ENCODE results near the gene TBC1D22A. TPM values are rescaled to one million over a fixed set of nuclear protein-coding genes. Genes with fewer than 3 reads are reported as not detected.

TBC1D22A gene
- total RNA-seq, 1 donor from 2014 or later: 24.2 TPM

GRCh38 chr22:46863794-46864193 is 101.3 kb downstream of the TBC1D22A start:
- DNase-seq (ENCODE audit: low read depth): no peak
- no peak overlapping the region for H3K4me3 Mint-ChIP-seq (ENCODE audit: unreplicated experiment)
- FAIRE-seq: no peak

GRCh38 chr22:46864314-46865051 is 102.0 kb downstream of the TBC1D22A start:
- Histone ChIP-seq H3K36me3 (ENCODE audit: insufficient read depth, low read length) (no peaks in the 10 kb centered on the region), H3K27ac (ENCODE audit: low read depth, low read length) (no peak overlapping the region), H4K20me1 (ENCODE audit: insufficient read depth, low read length) (peaks cover 32% of the 10 kb centered on the region), H3K9ac (ENCODE audit: low read length) (no peak overlapping the region), H2AFZ (ENCODE audit: low read depth, low read length) (no peak overlapping the region), H3K4me1 (ENCODE audit: insufficient read depth, low read length) (peaks cover 14% of the 10 kb centered on the region), H3K4me2 (ENCODE audit: low read length) (no peak overlapping the region), H3K4me3 (ENCODE audit: insufficient read depth, low read depth, low read length) (no peak overlapping the region), H3K27me3 (ENCODE audit: insufficient read depth, low read length) (no peaks in the 10 kb centered on the region), H3K79me2 (ENCODE audit: insufficient read depth, low read length) (peaks cover 13% of the 10 kb centered on the region), H3K9me3 (ENCODE audit: insufficient read depth, low read depth, low read length) (no peaks in the 10 kb centered on the region)
- Mint-ChIP-seq H3K9me3 (ENCODE audit: unreplicated experiment) (peaks cover 3% of the 10 kb centered on the region), H3K27me3 (ENCODE audit: low read depth, unreplicated experiment) (no peaks in the 10 kb centered on the region), H3K36me3 (ENCODE audit: low read depth, unreplicated experiment) (peaks cover 17% of the 10 kb centered on the region), H3K27ac (ENCODE audit: unreplicated experiment) (no peak overlapping the region), H3K4me3 (ENCODE audit: unreplicated experiment) (no peak overlapping the region), H3K4me1 (ENCODE audit: low read depth, unreplicated experiment) (peaks cover 13% of the 10 kb centered on the region)
- DNase-seq (ENCODE audit: low read depth): no peak
- FAIRE-seq: no peak
- no peak for TF ChIP-seq EZH2 (IDR thresholded peaks at IDR 0.05; ENCODE audit: insufficient read depth, low read length)
- no peak for TF ChIP-seq CTCF (IDR thresholded peaks at IDR 0.05; ENCODE audit: insufficient read depth, low read depth, low read length)

More at GRCh38 chr22:46863794-46864193, 101.3 kb downstream of the TBC1D22A start:
- H3K27ac ChIP-seq (ENCODE audit: low read depth, low read length): no peak overlapping the region
- H3K79me2 ChIP-seq (ENCODE audit: insufficient read depth, low read length): peaks cover 9% of the 10 kb centered on the region
- no peak overlapping the region for H3K4me3 ChIP-seq (ENCODE audit: insufficient read depth, low read depth, low read length)
- no peak overlapping the region for H3K4me2 ChIP-seq (ENCODE audit: low read length)
- no peak overlapping the region for H3K9ac ChIP-seq (ENCODE audit: low read length)
- peaks cover 14% of the 10 kb centered on the region for H3K4me1 ChIP-seq (ENCODE audit: insufficient read depth, low read length)
- Mint-ChIP-seq H3K27me3 (ENCODE audit: low read depth, unreplicated experiment) (no peaks in the 10 kb centered on the region), H3K27ac (ENCODE audit: unreplicated experiment) (peak overlapping the region; percentile 14), H3K9me3 (ENCODE audit: unreplicated experiment) (peaks cover 3% of the 10 kb centered on the region), H3K36me3 (ENCODE audit: low read depth, unreplicated experiment) (peaks cover 11% of the 10 kb centered on the region), H3K4me1 (ENCODE audit: low read depth, unreplicated experiment) (peaks cover 8% of the 10 kb centered on the region)
- peaks cover 28% of the 10 kb centered on the region for H4K20me1 ChIP-seq (ENCODE audit: insufficient read depth, low read length)
- H3K36me3 ChIP-seq (ENCODE audit: insufficient read depth, low read length): no peaks in the 10 kb centered on the region
- no peak for TF ChIP-seq CTCF (IDR thresholded peaks at IDR 0.05; ENCODE audit: insufficient read depth, low read depth, low read length)
- TF ChIP-seq EZH2 (IDR thresholded peaks at IDR 0.05; ENCODE audit: insufficient read depth, low read length): no peak
- H2AFZ ChIP-seq (ENCODE audit: low read depth, low read length): no peak overlapping the region
- no peaks in the 10 kb centered on the region for H3K9me3 ChIP-seq (ENCODE audit: insufficient read depth, low read depth, low read length)
- H3K27me3 ChIP-seq (ENCODE audit: insufficient read depth, low read length): no peaks in the 10 kb centered on the region

GRCh38 chr22:46865052-46865434 is 102.6 kb downstream of the TBC1D22A start:
- Histone ChIP-seq H3K4me1 (ENCODE audit: insufficient read depth, low read length) (peaks cover 14% of the 10 kb centered on the region), H3K9ac (ENCODE audit: low read length) (no peak overlapping the region), H4K20me1 (ENCODE audit: insufficient read depth, low read length) (peaks cover 33% of the 10 kb centered on the region), H3K79me2 (ENCODE audit: insufficient read depth, low read length) (peaks cover 14% of the 10 kb centered on the region), H3K27me3 (ENCODE audit: insufficient read depth, low read length) (no peaks in the 10 kb centered on the region), H2AFZ (ENCODE audit: low read depth, low read length) (no peak overlapping the region), H3K27ac (ENCODE audit: low read depth, low read length) (no peak overlapping the region), H3K9me3 (ENCODE audit: insufficient read depth, low read depth, low read length) (no peaks in the 10 kb centered on the region), H3K4me2 (ENCODE audit: low read length) (no peak overlapping the region), H3K36me3 (ENCODE audit: insufficient read depth, low read length) (no peaks in the 10 kb centered on the region), H3K4me3 (ENCODE audit: insufficient read depth, low read depth, low read length) (no peak overlapping the region)
- Mint-ChIP-seq H3K27ac (ENCODE audit: unreplicated experiment) (no peak overlapping the region), H3K4me1 (ENCODE audit: low read depth, unreplicated experiment) (peaks cover 13% of the 10 kb centered on the region), H3K36me3 (ENCODE audit: low read depth, unreplicated experiment) (peaks cover 17% of the 10 kb centered on the region), H3K4me3 (ENCODE audit: unreplicated experiment) (no peak overlapping the region), H3K9me3 (ENCODE audit: unreplicated experiment) (peaks cover 3% of the 10 kb centered on the region), H3K27me3 (ENCODE audit: low read depth, unreplicated experiment) (no peaks in the 10 kb centered on the region)
- DNase-seq (ENCODE audit: low read depth) (no peak), FAIRE-seq (no peak)
- no peak for TF ChIP-seq CTCF (IDR thresholded peaks at IDR 0.05; ENCODE audit: insufficient read depth, low read depth, low read length)
- no peak for TF ChIP-seq EZH2 (IDR thresholded peaks at IDR 0.05; ENCODE audit: insufficient read depth, low read length)

Measured in astrocyte (in vitro differentiated cells and primary cell).